Erythroblast (primary cell): Measurements from ENCODE around the gene TTC33.
"Not testable (repeated sequence)": the region's sequence is repeated elsewhere in the genome, so short reads cannot be mapped to it uniquely, and the experiment has no call there.

Experiments used
- DNase-seq, 2 experiments: peaks; one replicate each; lab custom pipeline; 2025; lab: John Stamatoyannopoulos, UW
- GATA1 ChIP-seq: IDR thresholded peaks from 2 replicates; pipeline ENCODE4 v1.6.1; 2011; ENCODE audit warnings: low read depth, mild to moderate bottlenecking, control low read depth, low read length, moderate library complexity
- POLR2A ChIP-seq: IDR thresholded peaks from 2 replicates; pipeline ENCODE4 v1.6.1; 2011; ENCODE audit warnings: mild to moderate bottlenecking, low read length

Gene TTC33

GRCh38 chr5:40675396-40676133 lies 80.2 kb downstream of the TTC33 start:
- DNase-seq: no peak
- no peak for TF ChIP-seq GATA1
- no peak for TF ChIP-seq POLR2A

GRCh38 chr5:40674661-40675235 lies 81.0 kb downstream of the TTC33 start:
- no peak for DNase-seq

GRCh38 chr5:40672425-40672824 lies 83.3 kb downstream of the TTC33 start:
- TF ChIP-seq POLR2A (no peak), GATA1 (no peak)
- DNase-seq: no peak

More at GRCh38 chr5:40674661-40675235, 81.0 kb downstream of the TTC33 start:
- TF ChIP-seq POLR2A: no peak
- no peak for TF ChIP-seq GATA1

- no peak for TF ChIP-seq POLR2A
- TF ChIP-seq GATA1: no peak
- DNase-seq: no peak
Measured at GRCh38 chr5:40669606-40670390, 86.0 kb downstream of the TTC33 start.

- TF ChIP-seq GATA1 (no peak), POLR2A (no peak)
Measured at GRCh38 chr5:40667161-40667663, 88.5 kb downstream of the TTC33 start.

GRCh38 chr5:40666657-40667056 lies 89.1 kb downstream of the TTC33 start:
- DNase-seq: no peak
- TF ChIP-seq GATA1 (no peak), POLR2A (no peak)

More at GRCh38 chr5:40667161-40667663, 88.5 kb downstream of the TTC33 start:
- DNase-seq: no peak

GRCh38 chr5:40665635-40666298 lies 90.0 kb downstream of the TTC33 start:
- DNase-seq: no peak
- TF ChIP-seq POLR2A (no peak), GATA1 (no peak)

GRCh38 chr5:40660751-40661150 lies 95.0 kb downstream of the TTC33 start:
- DNase-seq: no peak
- TF ChIP-seq POLR2A (no peak), GATA1 (no peak)

- no peak for TF ChIP-seq POLR2A
- TF ChIP-seq GATA1: no peak
- DNase-seq: no peak
Measured at GRCh38 chr5:40656766-40657165, 99.0 kb downstream of the TTC33 start.

- DNase-seq: not testable (repeated sequence)
Measured at GRCh38 chr5:40656091-40656490, 99.7 kb downstream of the TTC33 start.

- TF ChIP-seq GATA1: no peak
- no peak for TF ChIP-seq POLR2A
- DNase-seq: no peak
Measured at GRCh38 chr5:40655138-40655537, 100.6 kb downstream of the TTC33 start.

GRCh38 chr5:40654377-40654991 lies 101.3 kb downstream of the TTC33 start:
- no peak for DNase-seq
- TF ChIP-seq POLR2A: no peak
- no peak for TF ChIP-seq GATA1
